Lower leg skin (tissue), 3 donors: ENCODE data around the gene OR2AG1.

Experiments used
- CTCF ChIP-seq, 3 donors: fragments of 450-650 bp; IDR thresholded peaks; one replicate each; pipeline ENCODE4 v1.5.1; 2016; ENCODE audit warnings: antibody characterized with exemption in 3 of 3, mild to moderate bottlenecking in 3 of 3, moderate library complexity in 2 of 3
- POLR2A ChIP-seq, 2 donors: fragments of 450-650 bp; IDR thresholded peaks; one replicate each; pipeline ENCODE4 v1.6.1; 2016 to 2017; ENCODE audit warnings: antibody characterized with exemption in 2 of 2, mild to moderate bottlenecking in 1 of 2, moderate library complexity in 1 of 2

- no peak for TF ChIP-seq CTCF (IDR thresholded peaks at IDR 0.05)
- no peak for TF ChIP-seq POLR2A (IDR thresholded peaks at IDR 0.05)
Measured at GRCh38 chr11:6794639-6795038, 11.8 kb downstream of the OR2AG1 start.
